Ovary (tissue), 3 donors: ENCODE measurements around the gene HS3ST4.

Experiments used
- CTCF ChIP-seq, 3 donors: fragments of 450-650 bp in 2 of 3; fragments of 200-600 bp in 1 of 3; IDR thresholded peaks; one replicate each; pipeline versions ENCODE4 v1.5.1 to v1.8.0; 2016 to 2022; ENCODE audit warnings: antibody characterized with exemption in 3 of 3, mild to moderate bottlenecking in 1 of 3
- EP300 ChIP-seq: sonication (generic); formaldehyde crosslinking; IDR thresholded peaks from one replicate; pipeline ENCODE4 v1.6.1; 2017; ENCODE audit warnings: antibody characterized with exemption
- donor health status: DM: no; HTN: no; CAD: no.

- TF ChIP-seq CTCF (IDR thresholded peaks at IDR 0.05) (no peak), EP300 (no peak)
Measured at GRCh38 chr16:26175944-26176343, 484.2 kb downstream of the HS3ST4 start.
